ACC112 (cell line): ENCODE results near the gene SULT1A4.
"Not testable (repeated sequence)": the region's sequence is repeated elsewhere in the genome, so short reads cannot be mapped to it uniquely, and the experiment has no call there.

Experiments used
- H2AFZ ChIP-seq: fragments of 200-600 bp; sonication (generic); one replicate; pipeline ENCODE4 v1.6.0; 2017; ENCODE audit warnings: antibody characterized with exemption, low read length; ENCODE audit not compliant: unreplicated experiment
- H3K27ac ChIP-seq: fragments of 200-600 bp; sonication (generic); 2 replicates; pipeline ENCODE4 v1.5.1; 2014; ENCODE audit warnings: low read depth, mild to moderate bottlenecking, antibody characterized with exemption, low read length, moderate library complexity
- H3K27me3 ChIP-seq: fragments of 200-600 bp; sonication (generic); 2 replicates; pipeline ENCODE4 v1.6.1; 2014; ENCODE audit warnings: mild to moderate bottlenecking, antibody characterized with exemption, low read length, moderate library complexity, mixed read lengths; ENCODE audit not compliant: insufficient read depth
- H3K36me3 ChIP-seq: fragments of 200-600 bp; sonication (generic); 2 replicates; pipeline ENCODE4 v1.6.1; 2016; ENCODE audit warnings: mild to moderate bottlenecking, antibody characterized with exemption, low read length, moderate library complexity, mixed read lengths; ENCODE audit not compliant: insufficient read depth
- H3K4me1 ChIP-seq: fragments of 200-600 bp; sonication (generic); one replicate; pipeline ENCODE4 v1.6.1; 2016; ENCODE audit warnings: low read length, mixed read lengths; ENCODE audit not compliant: insufficient read depth, unreplicated experiment, control insufficient read depth
- H3K4me3 ChIP-seq: fragments of 200-600 bp; sonication (generic); 2 replicates; pipeline ENCODE4 v1.5.1; 2014; ENCODE audit warnings: mild to moderate bottlenecking, low read depth, low read length
- H3K79me2 ChIP-seq: fragments of 200-600 bp; sonication (generic); one replicate; pipeline ENCODE4 v1.6.0; 2016; ENCODE audit warnings: low read length; ENCODE audit not compliant: control insufficient read depth, unreplicated experiment, insufficient read depth

Gene SULT1A4

DNA sequence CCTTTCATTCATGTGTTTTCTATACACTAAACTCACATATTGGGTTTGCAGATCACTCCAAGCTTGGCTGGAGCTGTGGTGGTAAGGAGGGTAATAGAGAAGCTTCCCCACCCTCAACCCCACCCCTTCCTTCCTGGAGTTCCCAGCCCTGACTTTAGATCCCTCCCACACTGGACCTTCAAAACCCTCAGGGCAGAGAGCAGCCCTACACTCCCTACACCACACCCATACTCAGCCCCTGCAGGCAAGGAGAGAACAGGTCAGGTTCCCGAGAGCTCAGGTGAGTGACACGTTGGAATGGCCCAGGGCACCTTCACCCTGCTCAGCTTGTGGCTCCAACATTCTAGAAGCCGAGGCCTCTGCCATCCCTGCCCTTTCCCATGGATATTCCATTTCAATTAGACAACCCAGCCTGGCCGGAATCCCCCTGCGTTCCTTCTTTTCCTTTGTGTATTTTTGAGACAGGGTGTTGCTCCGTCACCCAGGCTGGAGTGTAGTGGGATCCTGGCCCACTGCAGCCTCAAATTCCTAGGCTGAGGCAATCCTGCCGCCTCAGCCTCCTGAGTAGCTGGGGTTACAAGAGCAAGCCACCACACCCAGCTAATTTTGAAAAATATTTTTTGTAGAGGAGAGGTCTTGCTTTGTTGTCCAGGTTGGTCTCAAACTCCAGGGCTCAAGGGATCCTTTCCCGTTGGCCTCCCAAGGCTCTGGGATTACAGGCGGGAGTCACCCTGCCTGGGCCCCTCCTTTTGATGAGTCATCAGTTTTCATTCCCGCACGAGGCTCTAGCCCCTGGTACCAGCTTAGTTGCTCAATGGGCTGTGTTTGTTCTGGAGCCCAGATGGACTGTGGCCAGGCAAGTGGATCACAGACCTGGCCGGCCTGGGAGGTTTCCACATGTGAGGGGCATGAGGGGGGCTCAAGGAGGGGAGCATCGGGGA lies at the start of gene SULT1A4:
Gene SULT1A4, plus strand, starts transcription at position 208 of the 941 bp plus-strand sequence. CDS start 1,473 bp downstream, outside the sequence.
- not testable (repeated sequence) for H3K4me3 ChIP-seq, H3K79me2 ChIP-seq, H3K36me3 ChIP-seq, H3K4me1 ChIP-seq, H2AFZ ChIP-seq, H3K27ac ChIP-seq, H3K27me3 ChIP-seq

DNA sequence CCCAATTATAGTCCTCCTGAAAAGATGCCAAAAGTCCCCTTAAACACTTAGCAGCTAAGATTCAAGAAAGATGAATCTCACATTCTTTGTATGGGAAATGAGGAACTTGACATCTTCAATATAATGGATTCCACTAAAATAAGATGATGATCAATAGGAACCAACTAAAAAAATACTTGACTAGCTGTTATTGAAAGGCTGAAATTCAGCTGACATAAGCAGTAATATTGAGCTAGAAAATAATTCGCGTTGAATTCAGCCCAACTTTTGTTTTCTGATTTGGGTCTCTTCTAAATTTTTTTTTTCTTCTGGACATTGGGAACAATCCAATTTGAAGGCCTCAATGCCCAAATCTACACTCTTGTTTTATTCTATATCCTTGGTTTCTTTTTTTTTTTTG lies 36.1 kb upstream of the SULT1A4 start:
- H3K27ac ChIP-seq, H3K4me3 ChIP-seq, H2AFZ ChIP-seq, H3K4me1 ChIP-seq, H3K79me2 ChIP-seq, H3K27me3 ChIP-seq, H3K36me3 ChIP-seq: not testable (repeated sequence)

DNA sequence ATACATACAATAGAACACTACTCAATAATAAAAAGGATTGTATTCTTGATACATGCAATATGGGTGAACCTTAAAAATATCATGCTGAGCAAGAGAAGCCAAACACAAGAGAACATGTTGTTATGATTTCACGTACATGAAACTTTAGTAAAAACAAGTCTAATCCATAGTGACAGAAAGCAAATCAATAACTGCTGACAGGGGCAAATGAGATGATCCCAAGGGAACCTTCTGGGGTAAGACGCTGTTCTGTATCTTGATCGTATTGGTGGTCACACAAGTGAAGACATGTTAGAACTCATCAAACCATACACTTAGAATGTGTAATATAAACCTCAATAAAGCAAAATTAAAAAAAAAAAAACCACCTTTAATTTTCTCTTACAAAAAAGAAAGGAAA lies 34.3 kb upstream of the SULT1A4 start:
- H3K27ac ChIP-seq, H3K27me3 ChIP-seq, H3K79me2 ChIP-seq, H3K4me1 ChIP-seq, H2AFZ ChIP-seq, H3K4me3 ChIP-seq, H3K36me3 ChIP-seq: not testable (repeated sequence)

GRCh38 chr16:29453754-29454153 lies 6.0 kb upstream of the SULT1A4 start:
- not testable (repeated sequence) for H3K27ac ChIP-seq, H3K4me3 ChIP-seq, H2AFZ ChIP-seq

DNA sequence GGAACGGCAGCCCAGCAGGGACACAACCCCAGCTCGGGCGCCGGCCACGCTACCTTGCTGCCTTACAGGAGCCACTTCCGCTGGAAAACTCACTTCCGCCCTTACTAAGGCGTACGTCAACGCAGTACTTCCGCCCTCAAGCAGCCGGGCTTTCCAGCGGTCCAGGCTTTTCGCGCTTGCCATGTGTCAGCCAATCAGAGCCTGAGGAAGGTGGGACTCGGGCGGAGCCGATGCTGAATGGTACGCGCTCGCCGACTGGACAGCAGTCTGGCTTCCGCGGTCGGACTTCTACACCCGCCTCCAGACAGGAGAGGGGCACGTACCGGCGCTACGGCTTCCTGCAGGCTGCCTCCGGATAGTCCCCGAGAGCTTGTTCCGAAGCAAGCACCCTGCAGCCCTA lies 5.4 kb upstream of the SULT1A4 start, which contains the start of the genes BOLA2 and SLX1B:
Gene BOLA2, minus strand, starts transcription at position 83 of the 400 bp plus-strand sequence. CDS start 98 bp downstream, outside the sequence.
Gene SLX1B, plus strand, starts transcription at position 265 of the 400 bp plus-strand sequence.
- H3K4me1 ChIP-seq, H3K27ac ChIP-seq, H3K4me3 ChIP-seq, H3K27me3 ChIP-seq, H2AFZ ChIP-seq, H3K79me2 ChIP-seq, H3K36me3 ChIP-seq: not testable (repeated sequence)

More at GRCh38 chr16:29453754-29454153, 6.0 kb upstream of the SULT1A4 start:
- not testable (repeated sequence) for H3K27me3 ChIP-seq, H3K36me3 ChIP-seq, H3K79me2 ChIP-seq, H3K4me1 ChIP-seq

GRCh38 chr16:29454828-29455227 lies 4.9 kb upstream of the SULT1A4 start:
- H3K27me3 ChIP-seq, H3K4me3 ChIP-seq, H3K4me1 ChIP-seq, H3K79me2 ChIP-seq, H3K27ac ChIP-seq, H2AFZ ChIP-seq, H3K36me3 ChIP-seq: not testable (repeated sequence)

DNA sequence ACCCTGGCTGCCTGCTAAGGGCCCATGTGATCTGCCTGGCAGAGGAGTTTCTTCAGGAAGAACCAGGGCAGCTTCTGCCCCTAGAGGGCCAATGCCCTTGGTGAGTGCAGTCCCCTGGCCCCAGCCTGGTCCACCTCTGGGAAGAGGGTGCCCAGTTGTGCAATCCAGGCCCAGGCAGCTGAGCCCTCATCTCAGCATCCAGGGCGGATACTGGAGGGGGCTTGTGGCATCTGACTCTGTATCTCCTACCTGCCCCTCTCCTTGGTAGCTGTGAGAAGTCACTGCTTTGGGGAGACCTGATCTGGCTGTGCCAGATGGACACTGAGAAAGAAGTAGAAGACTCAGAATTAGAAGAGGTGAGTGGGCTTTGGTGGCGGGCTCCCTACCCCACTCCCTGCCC lies 2.1 kb upstream of the SULT1A4 start:
- not testable (repeated sequence) for H3K36me3 ChIP-seq, H3K4me3 ChIP-seq, H3K27ac ChIP-seq, H3K27me3 ChIP-seq, H3K4me1 ChIP-seq, H3K79me2 ChIP-seq, H2AFZ ChIP-seq

DNA sequence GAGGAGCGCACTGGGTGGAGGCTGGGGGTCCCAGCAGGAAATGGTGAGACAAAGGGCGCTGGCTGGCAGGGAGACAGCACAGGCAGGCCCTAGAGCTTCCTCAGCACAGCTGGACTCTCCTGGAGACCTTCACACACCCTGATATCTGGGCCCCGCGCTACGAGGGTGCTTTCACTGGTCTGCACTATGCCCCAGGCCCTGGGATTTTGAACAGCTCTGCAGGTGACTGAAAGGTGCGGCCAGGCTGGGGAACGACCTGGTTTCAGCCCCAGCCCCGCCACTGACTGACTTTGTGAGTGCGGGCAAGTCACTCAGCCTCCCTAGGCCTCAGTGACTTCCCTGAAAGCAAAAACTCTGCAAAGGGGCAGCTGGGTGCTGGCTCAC lies 926 bp downstream of the SULT1A4 start:
- H2AFZ ChIP-seq, H3K79me2 ChIP-seq, H3K36me3 ChIP-seq, H3K4me3 ChIP-seq, H3K4me1 ChIP-seq, H3K27ac ChIP-seq, H3K27me3 ChIP-seq: not testable (repeated sequence)

DNA sequence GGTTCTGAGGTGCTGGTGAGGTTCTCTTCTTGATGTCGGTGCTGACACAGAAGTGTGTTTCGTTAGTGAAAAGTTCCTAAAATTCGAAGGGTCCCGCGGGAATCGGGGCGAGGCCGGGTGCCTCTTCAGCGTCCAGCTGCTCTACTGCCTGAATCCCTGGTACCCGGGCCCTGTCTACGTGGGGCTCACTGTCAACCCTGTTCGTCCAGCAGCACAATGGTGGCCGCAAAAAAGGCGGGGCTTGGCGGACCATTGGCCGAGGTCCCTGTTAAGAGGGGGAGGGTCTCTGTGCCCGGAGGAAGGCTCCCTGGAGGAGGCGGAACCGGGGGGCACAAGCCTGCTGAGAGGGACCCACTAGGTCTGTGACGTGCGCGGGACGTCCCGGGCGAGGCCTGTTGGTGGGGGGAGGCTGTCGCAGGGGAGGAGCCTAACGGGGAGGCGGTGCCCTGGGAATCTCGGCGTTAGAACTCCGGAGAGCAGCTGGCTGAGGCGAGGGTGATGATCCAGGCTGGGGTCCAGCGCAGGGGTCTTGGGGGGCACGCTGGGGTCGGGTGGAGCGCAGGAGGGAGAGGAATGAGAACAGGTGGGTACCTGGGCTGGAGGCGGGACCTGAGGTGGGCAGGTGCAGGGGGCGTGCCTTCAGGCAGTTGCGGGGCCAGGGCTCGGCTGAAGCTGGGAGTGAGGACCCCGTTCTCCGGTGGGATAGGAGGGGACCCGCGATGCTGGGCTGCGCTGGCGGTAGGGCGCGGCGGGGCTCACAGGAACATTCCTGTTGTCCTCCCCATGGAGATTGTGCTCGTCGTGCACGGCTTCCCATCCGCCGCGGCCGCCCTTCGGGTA lies 6.5 kb downstream of the SULT1A4 start:
- H3K27me3 ChIP-seq, H3K36me3 ChIP-seq, H2AFZ ChIP-seq, H3K4me3 ChIP-seq, H3K4me1 ChIP-seq, H3K79me2 ChIP-seq, H3K27ac ChIP-seq: not testable (repeated sequence)

DNA sequence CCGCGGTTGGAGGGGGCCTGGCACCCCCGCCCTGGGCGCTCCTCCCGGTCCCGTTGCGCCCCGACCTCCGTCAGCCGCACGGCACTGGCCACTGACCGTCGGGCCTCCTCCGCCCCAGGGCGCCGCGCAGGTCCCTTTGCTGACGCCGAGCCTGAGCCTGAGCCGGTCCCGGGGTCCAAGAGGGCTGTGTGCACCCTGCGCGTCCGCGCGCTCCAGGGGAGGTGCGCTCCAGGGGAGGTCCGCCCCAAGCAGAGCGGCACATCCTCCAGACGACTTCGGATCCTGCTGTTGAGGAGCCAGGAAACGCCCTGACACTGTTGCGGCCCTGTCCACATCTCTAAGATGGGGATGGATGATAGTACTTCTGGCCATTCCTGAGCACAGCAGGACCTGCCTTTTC lies 7.2 kb downstream of the SULT1A4 start:
- H3K4me3 ChIP-seq, H3K79me2 ChIP-seq, H3K36me3 ChIP-seq, H3K4me1 ChIP-seq, H3K27me3 ChIP-seq, H2AFZ ChIP-seq, H3K27ac ChIP-seq: not testable (repeated sequence)
